Activated CD4-positive, alpha-beta T cell treated with anti-CD3 and anti-CD28 coated beads for 36 hours (primary cell): Measurements from ENCODE around the gene ABCB4. TPM values are rescaled to one million over a fixed set of nuclear protein-coding genes. Genes with fewer than 3 reads are reported as not detected.

Experiments used
- ATAC-seq: fragments of 200-7000 bp; cut with Tn5 transposase; one replicate; pipeline ENCODE4 v1.10.0; 2021; ENCODE audit warnings: mild to moderate bottlenecking, moderate library complexity
- CTCF ChIA-PET: fragments of 350-600 bp; sonication (Branson Sonifier 250); formaldehyde crosslinking; loops from one replicate; lab custom pipeline; 2021; ENCODE audit warnings: antibody characterized with exemption; lab: Charles Lee
- POLR2A ChIA-PET: fragments of 350-600 bp; sonication (Branson Sonifier 250); formaldehyde crosslinking; loops from one replicate; lab custom pipeline; 2021; ENCODE audit warnings: antibody characterized with exemption, inconsistent platforms; lab: Charles Lee
- DNase-seq: peaks from one replicate; pipeline ENCODE4 v3.0.0-alpha.2; 2020
- H3K27ac Mint-ChIP-seq: one replicate; pipeline ENCODE4 v1.8.0; 2021; ENCODE audit warnings: mixed read lengths
- H3K27me3 Mint-ChIP-seq: one replicate; pipeline ENCODE4 v1.8.0; 2021; ENCODE audit warnings: mixed read lengths
- H3K36me3 Mint-ChIP-seq: one replicate; pipeline ENCODE4 v1.8.0; 2021; ENCODE audit warnings: low read depth, mixed read lengths
- H3K4me1 Mint-ChIP-seq: one replicate; pipeline ENCODE4 v1.8.0; 2021; ENCODE audit warnings: mixed read lengths
- H3K4me3 Mint-ChIP-seq: one replicate; pipeline ENCODE4 v1.8.0; 2021; ENCODE audit warnings: mild to moderate bottlenecking, moderate library complexity, mixed read lengths
- H3K9me3 Mint-ChIP-seq: one replicate; pipeline ENCODE4 v1.8.0; 2021; ENCODE audit warnings: low read depth, mixed read lengths
- intact Hi-C, 2 experiments: fragments of 100-400 bp; cut with DNase I in 1 of 2; cut with micrococcal nuclease in 1 of 2; formaldehyde crosslinking; loops; one replicate each; pipeline versions ENCODE4 v1.14.2 to v1.15.1; 2022 to 2024; cut with DNase I, micrococcal nuclease
- total RNA-seq, 2 experiments: library from RNA; stranded (reverse); gene quantifications; one replicate each; pipeline ENCODE4 v1.2.3, GENCODE V29; 2021

The ABCB4 gene
- total RNA-seq, 2 experiments from 2014 or later, result 0.39 TPM; not detected in 1

- Mint-ChIP-seq H3K4me1 (no peaks in the 10 kb centered on the region), H3K27ac (no peak overlapping the region), H3K36me3 (peaks cover 2% of the 10 kb centered on the region), H3K4me3 (no peak overlapping the region), H3K27me3 (no peaks in the 10 kb centered on the region), H3K9me3 (no peaks in the 10 kb centered on the region)
- ATAC-seq (no peak), DNase-seq (no peak)
- ChIA-PET CTCF (interaction anchor here (0.7 kb wide), 2 partner anchors 60 to 203 kb away, joined by 3 read pairs; no protein-coding TSS in a partner anchor), POLR2A (no interaction called here)
- intact Hi-C loops, result no loop called here
Measured at GRCh38 chr7:87375662-87376435, 99.6 kb downstream of the ABCB4 start.

- intact Hi-C loops, result no loop called here
- peaks cover 6% of the 10 kb centered on the region for H3K4me1 Mint-ChIP-seq
- H3K9me3 Mint-ChIP-seq, result no peaks in the 10 kb centered on the region
- POLR2A ChIA-PET, result no interaction called here
- no peak for DNase-seq
- peaks cover 4% of the 10 kb centered on the region for H3K36me3 Mint-ChIP-seq
- no peak overlapping the region for H3K4me3 Mint-ChIP-seq
- H3K27me3 Mint-ChIP-seq, result no peaks in the 10 kb centered on the region
- H3K27ac Mint-ChIP-seq, result no peak overlapping the region
- CTCF ChIA-PET, result no interaction called here
- no peak for ATAC-seq
Measured at GRCh38 chr7:87370660-87371180, 104.8 kb downstream of the ABCB4 start.

GRCh38 chr7:87369216-87369615, 106.3 kb downstream of the ABCB4 start:
- peaks cover 4% of the 10 kb centered on the region for H3K36me3 Mint-ChIP-seq

GRCh38 chr7:87364246-87364645, 111.2 kb downstream of the ABCB4 start:
- Mint-ChIP-seq H3K4me1 (peaks cover 4% of the 10 kb centered on the region), H3K4me3 (no peak overlapping the region), H3K27ac (no peak overlapping the region), H3K9me3 (no peaks in the 10 kb centered on the region), H3K27me3 (no peaks in the 10 kb centered on the region), H3K36me3 (peaks cover 4% of the 10 kb centered on the region)
- POLR2A ChIA-PET, result no interaction called here
- ATAC-seq (no peak), DNase-seq (no peak)
- CTCF ChIA-PET, result no interaction called here
- intact Hi-C loops, result no loop called here

More at GRCh38 chr7:87369216-87369615, 106.3 kb downstream of the ABCB4 start:
- CTCF ChIA-PET, result interaction anchor here (1.1 kb wide), 1 partner anchor 54 kb away, joined by 3 read pairs; no protein-coding TSS in a partner anchor
- Mint-ChIP-seq H3K4me3 (no peak overlapping the region), H3K9me3 (no peaks in the 10 kb centered on the region), H3K27me3 (no peaks in the 10 kb centered on the region), H3K27ac (no peak overlapping the region), H3K4me1 (peaks cover 6% of the 10 kb centered on the region)
- ATAC-seq, result peak; percentile 68
- POLR2A ChIA-PET, result no interaction called here
- intact Hi-C loops, result no loop called here
- peak; percentile 45 for DNase-seq

GRCh38 chr7:87363342-87363741, 112.1 kb downstream of the ABCB4 start:
- no peak for ATAC-seq
- intact Hi-C loops, result no loop called here
- CTCF ChIA-PET, result no interaction called here

GRCh38 chr7:87361320-87361719, 114.2 kb downstream of the ABCB4 start:
- intact Hi-C loops, result no loop called here
- Mint-ChIP-seq H3K36me3 (peaks cover 12% of the 10 kb centered on the region), H3K27me3 (no peaks in the 10 kb centered on the region), H3K9me3 (no peaks in the 10 kb centered on the region), H3K27ac (no peak overlapping the region), H3K4me1 (no peaks in the 10 kb centered on the region), H3K4me3 (no peak overlapping the region)
- ChIA-PET POLR2A (no interaction called here), CTCF (interaction anchor here (0.6 kb wide), 1 partner anchor 67 kb away, joined by 3 read pairs; no protein-coding TSS in a partner anchor)
- DNase-seq (no peak), ATAC-seq (no peak)

More at GRCh38 chr7:87363342-87363741, 112.1 kb downstream of the ABCB4 start:
- Mint-ChIP-seq H3K4me1 (no peaks in the 10 kb centered on the region), H3K36me3 (peaks cover 4% of the 10 kb centered on the region), H3K27me3 (no peaks in the 10 kb centered on the region), H3K9me3 (no peaks in the 10 kb centered on the region), H3K4me3 (no peak overlapping the region), H3K27ac (no peak overlapping the region)
- POLR2A ChIA-PET, result no interaction called here
- DNase-seq, result no peak

GRCh38 chr7:87359366-87359765, 116.1 kb downstream of the ABCB4 start:
- DNase-seq (no peak), ATAC-seq (no peak)
- ChIA-PET POLR2A (no interaction called here), CTCF (no interaction called here)
- H3K4me3 Mint-ChIP-seq, result no peak overlapping the region
- no peaks in the 10 kb centered on the region for H3K4me1 Mint-ChIP-seq
- peaks cover 29% of the 10 kb centered on the region for H3K36me3 Mint-ChIP-seq
- no peak overlapping the region for H3K27ac Mint-ChIP-seq
- H3K9me3 Mint-ChIP-seq, result peaks cover 7% of the 10 kb centered on the region
- intact Hi-C loops, result no loop called here
- H3K27me3 Mint-ChIP-seq, result no peaks in the 10 kb centered on the region

GRCh38 chr7:87356448-87356847, 119.0 kb downstream of the ABCB4 start:
- Mint-ChIP-seq H3K9me3 (peaks cover 12% of the 10 kb centered on the region), H3K4me1 (no peaks in the 10 kb centered on the region), H3K27ac (no peak overlapping the region), H3K27me3 (no peaks in the 10 kb centered on the region), H3K36me3 (peaks cover 47% of the 10 kb centered on the region), H3K4me3 (no peak overlapping the region)
- ChIA-PET CTCF (no interaction called here), POLR2A (no interaction called here)
- ATAC-seq, result no peak
- intact Hi-C loops, result no loop called here
- DNase-seq, result no peak

GRCh38 chr7:87354749-87355148, 120.7 kb downstream of the ABCB4 start:
- POLR2A ChIA-PET, result no interaction called here

More at GRCh38 chr7:87354749-87355148, 120.7 kb downstream of the ABCB4 start:
- intact Hi-C loops, result loop anchor here in 1 of 2 experiments (1.0 kb wide), 1 partner anchor 8 kb away; no protein-coding TSS in a partner anchor
- Mint-ChIP-seq H3K27me3 (no peaks in the 10 kb centered on the region), H3K27ac (no peak overlapping the region), H3K36me3 (peaks cover 55% of the 10 kb centered on the region), H3K4me3 (no peak overlapping the region), H3K9me3 (peaks cover 12% of the 10 kb centered on the region), H3K4me1 (no peaks in the 10 kb centered on the region)
- CTCF ChIA-PET, result interaction anchor here (1.4 kb wide), 1 partner anchor 43 kb away, joined by 4 read pairs; no protein-coding TSS in a partner anchor
- DNase-seq (no peak), ATAC-seq (no peak)

Other genes starting within 250 kb of the ABCB4 start
- 1 to 10 TPM; 4.6 to 7.0 TPM for gene CROT, start 130.0 kb downstream of the ABCB4 start, total RNA-seq
- gene ABCB1, start 125.2 kb upstream of the ABCB4 start, total RNA-seq, result 1 to 10 TPM; 4.5 to 4.9 TPM
- 1 to 10 TPM; 1.6 to 1.7 TPM for gene RUNDC3B, start 152.7 kb upstream of the ABCB4 start, total RNA-seq